ENCODE data around the gene SLC66A2.
"Not testable (repeated sequence)": the region's sequence is repeated elsewhere in the genome, so short reads cannot be mapped to it uniquely, and the experiment has no call there.

SLC66A2 gene

GRCh38 chr18:79962311-79962710 lies 10.9 kb upstream of the SLC66A2 start:
- no peak for TF ChIP-seq ZFX (IDR thresholded peaks at IDR 0.05)
- TF ChIP-seq CTCF (conservative IDR thresholded peaks at IDR 0.05) = no peak

GRCh38 chr18:79961527-79962291 lies 10.3 kb upstream of the SLC66A2 start:
- TF ChIP-seq ZFX (IDR thresholded peaks at IDR 0.05) (no peak), CTCF (conservative IDR thresholded peaks at IDR 0.05) (no peak)
- no peak overlapping the region for H3K27ac ChIP-seq

More at GRCh38 chr18:79962311-79962710, 10.9 kb upstream of the SLC66A2 start:
- no peak overlapping the region for H3K27ac ChIP-seq

GRCh38 chr18:79960921-79961526 lies 9.6 kb upstream of the SLC66A2 start:
- TF ChIP-seq ZFX (IDR thresholded peaks at IDR 0.05) = no peak
- no peak for TF ChIP-seq CTCF (conservative IDR thresholded peaks at IDR 0.05)
- no peak overlapping the region for H3K27ac ChIP-seq

GRCh38 chr18:79960161-79960801 lies 8.8 kb upstream of the SLC66A2 start:
- not testable (repeated sequence) for H3K27ac ChIP-seq

GRCh38 chr18:79958981-79959380 lies 7.5 kb upstream of the SLC66A2 start:
- TF ChIP-seq CTCF (conservative IDR thresholded peaks at IDR 0.05) = no peak
- no peak for TF ChIP-seq ZFX (IDR thresholded peaks at IDR 0.05)
- no peak overlapping the region for H3K27ac ChIP-seq

GRCh38 chr18:79956276-79956675 lies 4.8 kb upstream of the SLC66A2 start:
- no peak for TF ChIP-seq ZFX (IDR thresholded peaks at IDR 0.05)
- TF ChIP-seq CTCF (conservative IDR thresholded peaks at IDR 0.05) = no peak
- H3K27ac ChIP-seq = no peak overlapping the region

GRCh38 chr18:79955302-79956075 lies 4.0 kb upstream of the SLC66A2 start:
- no peak overlapping the region for H3K27ac ChIP-seq
- no peak for TF ChIP-seq CTCF (conservative IDR thresholded peaks at IDR 0.05)
- no peak for TF ChIP-seq ZFX (IDR thresholded peaks at IDR 0.05)

All from C4-2B (cell line).